Measurements from ENCODE around the gene HCRT. TPM values are rescaled to one million over a fixed set of nuclear protein-coding genes. Genes with fewer than 3 reads are reported as not detected.

The HCRT gene
- total RNA-seq, 1 donor from 2014 or later = not detected

- peaks cover 5% of the 10 kb centered on the region for H3K27me3 Mint-ChIP-seq (ENCODE audit: low read depth, unreplicated experiment)
- H3K9me3 Mint-ChIP-seq (ENCODE audit: unreplicated experiment) = no peaks in the 10 kb centered on the region
- no peak within 1 kb of the TSS for H3K27ac ChIP-seq (ENCODE audit: low read depth, low read length)
- peak within 1 kb of the TSS; percentile 31 for H3K27ac Mint-ChIP-seq (ENCODE audit: unreplicated experiment)
- H3K9ac ChIP-seq (ENCODE audit: low read length) = peak within 1 kb of the TSS; percentile 67
- no peaks in the 10 kb centered on the region for H3K36me3 ChIP-seq (ENCODE audit: insufficient read depth, low read length)
- H3K4me1 Mint-ChIP-seq (ENCODE audit: low read depth, unreplicated experiment) = no peaks in the 10 kb centered on the region
- no peaks in the 10 kb centered on the region for H4K20me1 ChIP-seq (ENCODE audit: insufficient read depth, low read length)
- peaks cover 2% of the 10 kb centered on the region for H3K36me3 Mint-ChIP-seq (ENCODE audit: low read depth, unreplicated experiment)
- H3K4me3 ChIP-seq (ENCODE audit: insufficient read depth, low read depth, low read length) = peak within 1 kb of the TSS; percentile 74
- DNase-seq (ENCODE audit: low read depth) (peak; percentile 52), FAIRE-seq (no peak)
- TF ChIP-seq, protein P1, sequence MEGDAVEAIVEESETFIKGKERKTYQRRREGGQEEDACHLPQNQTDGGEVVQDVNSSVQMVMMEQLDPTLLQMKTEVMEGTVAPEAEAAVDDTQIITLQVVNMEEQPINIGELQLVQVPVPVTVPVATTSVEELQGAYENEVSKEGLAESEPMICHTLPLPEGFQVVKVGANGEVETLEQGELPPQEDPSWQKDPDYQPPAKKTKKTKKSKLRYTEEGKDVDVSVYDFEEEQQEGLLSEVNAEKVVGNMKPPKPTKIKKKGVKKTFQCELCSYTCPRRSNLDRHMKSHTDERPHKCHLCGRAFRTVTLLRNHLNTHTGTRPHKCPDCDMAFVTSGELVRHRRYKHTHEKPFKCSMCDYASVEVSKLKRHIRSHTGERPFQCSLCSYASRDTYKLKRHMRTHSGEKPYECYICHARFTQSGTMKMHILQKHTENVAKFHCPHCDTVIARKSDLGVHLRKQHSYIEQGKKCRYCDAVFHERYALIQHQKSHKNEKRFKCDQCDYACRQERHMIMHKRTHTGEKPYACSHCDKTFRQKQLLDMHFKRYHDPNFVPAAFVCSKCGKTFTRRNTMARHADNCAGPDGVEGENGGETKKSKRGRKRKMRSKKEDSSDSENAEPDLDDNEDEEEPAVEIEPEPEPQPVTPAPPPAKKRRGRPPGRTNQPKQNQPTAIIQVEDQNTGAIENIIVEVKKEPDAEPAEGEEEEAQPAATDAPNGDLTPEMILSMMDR (IDR thresholded peaks at IDR 0.05; ENCODE audit: insufficient read depth, low read depth, low read length) = no peak
- no peak for TF ChIP-seq EZH2 (IDR thresholded peaks at IDR 0.05; ENCODE audit: insufficient read depth, low read length)
- no peaks in the 10 kb centered on the region for H3K4me1 ChIP-seq (ENCODE audit: insufficient read depth, low read length)
- peak within 1 kb of the TSS; percentile 86 for H3K4me2 ChIP-seq (ENCODE audit: low read length)
- no peaks in the 10 kb centered on the region for H3K9me3 ChIP-seq (ENCODE audit: insufficient read depth, low read depth, low read length)
- H2AFZ ChIP-seq (ENCODE audit: low read depth, low read length) = peak within 1 kb of the TSS; percentile 81
- H3K27me3 ChIP-seq (ENCODE audit: insufficient read depth, low read length) = no peaks in the 10 kb centered on the region
- no peak within 1 kb of the TSS for H3K4me3 Mint-ChIP-seq (ENCODE audit: unreplicated experiment)
- H3K79me2 ChIP-seq (ENCODE audit: insufficient read depth, low read length) = no peaks in the 10 kb centered on the region
Measured at GRCh38 chr17:42193969-42194899, 9.0 kb upstream of the HCRT start, which contains the start of gene GHDC. Gene GHDC (minus strand): TSS chr17:42194494. CDS start chr17:42193581, 913 bp downstream.

DNA sequence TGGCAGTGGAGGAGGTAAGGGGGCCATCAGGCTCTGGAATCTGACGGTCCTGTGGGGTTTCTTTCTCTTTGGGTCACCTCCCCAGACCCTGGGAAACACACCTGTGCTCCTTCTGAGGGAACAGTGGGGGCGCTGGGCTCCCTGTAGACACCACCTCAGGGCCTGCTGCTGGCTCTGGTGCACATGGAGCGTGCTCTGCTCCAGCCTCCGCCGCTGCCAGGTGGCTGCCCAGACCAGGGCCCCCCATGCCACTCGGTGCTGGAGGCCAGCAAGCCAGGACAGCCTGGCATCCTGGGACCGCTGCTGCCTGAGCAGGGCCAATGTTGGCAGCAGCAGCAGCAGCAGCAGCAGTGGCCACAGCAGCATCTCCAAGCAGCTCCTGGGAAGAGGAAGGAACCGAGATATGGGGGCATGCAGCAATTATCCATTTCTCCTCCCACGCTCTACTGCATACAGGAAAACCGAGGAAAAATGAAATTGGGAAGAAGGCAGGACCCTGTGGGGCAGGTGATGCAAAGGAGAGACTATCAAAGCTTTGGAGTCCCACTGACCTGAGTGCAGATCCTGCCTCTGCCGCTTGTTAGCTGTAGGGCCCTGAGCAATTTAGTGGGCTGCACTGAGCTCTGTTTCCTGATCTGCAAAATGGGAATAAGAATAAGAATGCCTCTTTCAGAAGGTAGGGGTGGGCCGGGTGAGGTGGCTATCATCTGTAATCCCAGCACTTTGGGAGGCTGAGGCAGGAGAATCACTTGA, 8.1 kb upstream of the HCRT start:
- Mint-ChIP-seq H3K9me3 (ENCODE audit: unreplicated experiment) (no peaks in the 10 kb centered on the region), H3K4me1 (ENCODE audit: low read depth, unreplicated experiment) (no peaks in the 10 kb centered on the region), H3K27ac (ENCODE audit: unreplicated experiment) (peak overlapping the region; percentile 31), H3K4me3 (ENCODE audit: unreplicated experiment) (no peak overlapping the region), H3K36me3 (ENCODE audit: low read depth, unreplicated experiment) (no peaks in the 10 kb centered on the region), H3K27me3 (ENCODE audit: low read depth, unreplicated experiment) (peaks cover 12% of the 10 kb centered on the region)
- Histone ChIP-seq H2AFZ (ENCODE audit: low read depth, low read length) (peak overlapping the region; percentile 81), H3K4me1 (ENCODE audit: insufficient read depth, low read length) (no peaks in the 10 kb centered on the region), H3K4me3 (ENCODE audit: insufficient read depth, low read depth, low read length) (no peak overlapping the region), H3K36me3 (ENCODE audit: insufficient read depth, low read length) (no peaks in the 10 kb centered on the region), H4K20me1 (ENCODE audit: insufficient read depth, low read length) (no peaks in the 10 kb centered on the region), H3K79me2 (ENCODE audit: insufficient read depth, low read length) (no peaks in the 10 kb centered on the region), H3K9ac (ENCODE audit: low read length) (no peak overlapping the region), H3K9me3 (ENCODE audit: insufficient read depth, low read depth, low read length) (no peaks in the 10 kb centered on the region), H3K27me3 (ENCODE audit: insufficient read depth, low read length) (no peaks in the 10 kb centered on the region), H3K4me2 (ENCODE audit: low read length) (peak overlapping the region; percentile 86), H3K27ac (ENCODE audit: low read depth, low read length) (no peak overlapping the region)
- FAIRE-seq = no peak
- DNase-seq (ENCODE audit: low read depth) = no peak
- TF ChIP-seq EZH2 (IDR thresholded peaks at IDR 0.05; ENCODE audit: insufficient read depth, low read length) = no peak
- TF ChIP-seq, protein P1 (IDR thresholded peaks at IDR 0.05; ENCODE audit: insufficient read depth, low read depth, low read length) = no peak
